ENCODE measurements around the gene SERPINB1. TPM values are rescaled to one million over a fixed set of nuclear protein-coding genes. Genes with fewer than 3 reads are reported as not detected.

The SERPINB1 gene
- total and polyA plus RNA-seq, 9 of the 15 experiments (the other 6 are each of a cell fraction or from before 2014, with no cell fraction given) = 33.9 to 108 (median 63.8) TPM

DNA sequence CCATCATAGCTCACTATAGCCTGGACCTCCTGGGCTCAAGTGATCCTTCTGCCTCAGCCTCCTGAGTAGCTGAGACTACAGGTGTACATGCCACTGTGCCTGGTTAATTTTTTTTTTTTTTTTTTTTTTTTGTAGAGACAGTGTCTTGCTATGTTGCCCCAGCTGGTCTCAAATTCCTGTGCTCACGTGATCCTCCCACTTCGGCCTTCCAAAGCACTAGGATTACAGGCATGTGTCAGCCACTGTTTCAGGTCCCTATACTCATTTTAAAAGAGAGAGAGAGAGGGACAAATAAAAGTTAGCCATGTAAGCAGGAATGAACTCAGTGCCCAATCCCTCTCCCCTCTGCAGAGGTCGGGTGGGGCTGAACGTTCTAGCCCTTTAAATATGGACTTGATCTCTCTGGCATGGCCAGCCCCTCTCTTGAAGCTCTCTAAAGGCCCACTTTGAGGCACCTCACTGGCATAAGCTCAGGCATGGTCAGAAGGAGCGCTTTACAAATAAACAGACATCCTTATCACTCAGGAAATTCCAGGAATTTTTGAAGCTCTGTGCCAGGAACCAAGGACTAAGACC, 9.0 kb upstream of the SERPINB1 start:
- H3K27me3 ChIP-seq (ENCODE audit: control insufficient read depth in 2 of 2, insufficient read depth in 2 of 2, low read length in 2 of 2) = no peaks in the 10 kb centered on the region
- peak overlapping the region in 1 of 2 experiments; percentile 68; a peak in 1 of 4 replicates for H3K9ac ChIP-seq (ENCODE audit: insufficient read depth in 1 of 2, low read depth in 2 of 2, low read length in 2 of 2)
- no peak overlapping the region for H3K4me3 ChIP-seq
- H3K4me2 ChIP-seq (ENCODE audit: insufficient read depth, low read length) = no peak overlapping the region
- H3K9me3 ChIP-seq (replicated peaks; ENCODE audit: control insufficient read depth, insufficient read depth, low read depth, low read length) = no peaks in the 10 kb centered on the region
- ChIA-PET CTCF (ENCODE audit: low intra/inter-chr PET ratio) (no interaction called here), POLR2A (interaction anchor here (0.7 to 1.6 kb wide), 4 partner anchors 10 to 102 kb away, joined by 3 to 14 read pairs (median 4); partner anchors contain the start of genes SERPINB1 and SERPINB9)
- DNase-seq (ENCODE audit: extremely low read depth in 1 of 4, low spot score in 3 of 4) (no peak), FAIRE-seq (no peak), ATAC-seq (no peak)
- no peaks in the 10 kb centered on the region for H4K20me1 ChIP-seq (replicated peaks; ENCODE audit: control insufficient read depth, insufficient read depth, low read length)
- H3K4me1 ChIP-seq (replicated peaks in 1 of 2; ENCODE audit: control insufficient read depth in 2 of 2, insufficient read depth in 2 of 2, low read length in 2 of 2) = peaks cover 20 to 53% of the 10 kb centered on the region in 2 experiments
- BruUV-seq (replicated peaks) = no TSS peak
- intact Hi-C loops (cut with micrococcal nuclease) (no loop called here), in situ Hi-C loops (cut with MboI) (no loop called here)
- H3K79me2 ChIP-seq (ENCODE audit: control insufficient read depth, insufficient read depth, low read length) = no peaks in the 10 kb centered on the region
- H3K36me3 ChIP-seq (ENCODE audit: control insufficient read depth, insufficient read depth, low read length) = no peaks in the 10 kb centered on the region
- 38% methylated on average over 5 of the region's 5 CpGs for WGBS (ENCODE audit: insufficient coverage, low coverage, missing lambda C conversion rate)
- TF ChIP-seq TFAM (CRISPR knock-in tag; conservative IDR thresholded peaks at IDR 0.05) = no peak
- TF ChIP-seq PYGO2 (tag; IDR thresholded peaks at IDR 0.05) = no peak
- peak; percentile 35 for TF ChIP-seq RBM25 (IDR thresholded peaks at IDR 0.05; ENCODE audit: low read depth, low read length, severe bottlenecking)
- peak; percentile 54 for TF ChIP-seq BCOR (IDR thresholded peaks at IDR 0.05)
- peak; percentile 93 for TF ChIP-seq ZNF121 (CRISPR knock-in tag; conservative IDR thresholded peaks at IDR 0.05)
- 0 out of 2 replicates have a peak, but pooled peaks have one; percentile 38 for TF ChIP-seq BHLHE40 (IDR thresholded peaks at IDR 0.05; ENCODE audit: low read length)
- TF ChIP-seq ZNF395 (CRISPR knock-in tag; IDR thresholded peaks at IDR 0.05) = no peak
- H2AFZ ChIP-seq (ENCODE audit: low read depth, low read length) = peak overlapping the region; percentile 44; the same call in 1 of the 2 replicates
- H3K9me1 ChIP-seq (ENCODE audit: control insufficient read depth, insufficient read depth, low read length) = no peaks in the 10 kb centered on the region
- peak overlapping the region; percentile 35; the same call in 1 of the 3 replicates for H3K27ac ChIP-seq (ENCODE audit: extremely low read depth, low read depth, low read length)
